Daoy (cell line): ENCODE measurements around the gene DYNAP. TPM values are rescaled to one million over a fixed set of nuclear protein-coding genes. Genes with fewer than 3 reads are reported as not detected.

ENCODE experiments used
- DNase-seq: peaks from one replicate; pipeline ENCODE4 v3.0.0-alpha.2; 2015; ENCODE audit warnings: low read depth
- total RNA-seq: library from RNA; depleted of rRNA; stranded (reverse); fragments of >200 nt; shearing (Covaris generic); gene quantifications from 2 replicates; pipeline ENCODE4 v1.2.3, GENCODE V29; 2014; rRNA removed

DYNAP gene
- total RNA-seq = not detected in 2 replicates

- DNase-seq = no peak
These were observed at the start of gene DYNAP for GRCh38 chr18:54590945-54591344. TSS of gene DYNAP (plus strand) at chr18:54591245. CDS start at chr18:54591283, 38 bp downstream.

GRCh38 chr18:54551590-54551989, 39.5 kb upstream of the DYNAP start:
- DNase-seq = no peak

GRCh38 chr18:54555286-54555685, 35.8 kb upstream of the DYNAP start:
- no peak for DNase-seq

GRCh38 chr18:54555996-54556395, 35.0 kb upstream of the DYNAP start:
- no peak for DNase-seq

- no peak for DNase-seq
These were observed 33.1 kb upstream of the DYNAP start for GRCh38 chr18:54557958-54558357.

GRCh38 chr18:54558609-54559585, 32.1 kb upstream of the DYNAP start:
- no peak for DNase-seq

GRCh38 chr18:54561706-54562267, 29.3 kb upstream of the DYNAP start:
- DNase-seq = no peak

- no peak for DNase-seq
These were observed 10.8 kb upstream of the DYNAP start for GRCh38 chr18:54580202-54580729.

- no peak for DNase-seq
These were observed 7.0 kb upstream of the DYNAP start for GRCh38 chr18:54584065-54584464.

- DNase-seq = no peak
These were observed 5.3 kb upstream of the DYNAP start for GRCh38 chr18:54585743-54586142.

GRCh38 chr18:54604211-54604610, 13.2 kb downstream of the DYNAP start:
- DNase-seq = no peak

GRCh38 chr18:54606835-54607212, 15.8 kb downstream of the DYNAP start:
- no peak for DNase-seq

GRCh38 chr18:54607213-54608027, 16.4 kb downstream of the DYNAP start:
- DNase-seq = peak; percentile 53

- peak; percentile 27 for DNase-seq
These were observed 17.1 kb downstream of the DYNAP start for GRCh38 chr18:54608028-54608642.

GRCh38 chr18:54611816-54612215, 20.8 kb downstream of the DYNAP start:
- DNase-seq = no peak

GRCh38 chr18:54612237-54612636, 21.2 kb downstream of the DYNAP start:
- no peak for DNase-seq

- no peak for DNase-seq
These were observed 22.1 kb downstream of the DYNAP start for GRCh38 chr18:54613174-54613573.

- DNase-seq = no peak
These were observed 25.3 kb downstream of the DYNAP start for GRCh38 chr18:54616220-54616848.

GRCh38 chr18:54622084-54622483, 31.0 kb downstream of the DYNAP start:
- DNase-seq = no peak

GRCh38 chr18:54626779-54627178, 35.7 kb downstream of the DYNAP start:
- DNase-seq = no peak

GRCh38 chr18:54630963-54631362, 39.9 kb downstream of the DYNAP start:
- no peak for DNase-seq
